ENCODE measurements around the gene FBXO44.

The FBXO44 gene

GRCh38 chr1:11648732-11649158 is 5.9 kb upstream of the FBXO44 start:
- ATAC-seq (ENCODE audit: insufficient read depth, low read depth) (no peak), DNase-seq (no peak)
- Histone ChIP-seq H3K27ac (ENCODE audit: low read length) (no peak overlapping the region), H3K36me3 (ENCODE audit: insufficient read depth, low read length) (no peaks in the 10 kb centered on the region), H3K27me3 (ENCODE audit: insufficient read depth, low read length, poor library complexity) (no peaks in the 10 kb centered on the region), H3K9me3 (ENCODE audit: insufficient read depth, low read length, severe bottlenecking) (no peaks in the 10 kb centered on the region), H3K4me1 (ENCODE audit: insufficient read depth, low read length) (no peaks in the 10 kb centered on the region), H3K9ac (ENCODE audit: low read depth, low read length) (no peak overlapping the region), H3K4me3 (ENCODE audit: low read depth in 1 of 2, low read length in 2 of 2) (no peak overlapping the region), H4K20me1 (ENCODE audit: insufficient read depth, low read length) (no peaks in the 10 kb centered on the region; the same call in 1 of the 2 replicates), H3K79me2 (ENCODE audit: insufficient read depth, low read length) (no peaks in the 10 kb centered on the region), H3K4me2 (ENCODE audit: insufficient read depth, low read length) (no peak overlapping the region), H2AFZ (ENCODE audit: low read depth, low read length) (no peak overlapping the region)
- no peak for TF ChIP-seq EZH2 (IDR thresholded peaks at IDR 0.05; ENCODE audit: borderline replicate concordance, low read depth, low read length, severe bottlenecking)
- no peak for TF ChIP-seq CTCF (IDR thresholded peaks at IDR 0.05; ENCODE audit: borderline replicate concordance, extremely low read depth, low read length, poor library complexity, severe bottlenecking)

- H4K20me1 ChIP-seq (ENCODE audit: insufficient read depth, low read length) = no peaks in the 10 kb centered on the region; the same call in 1 of the 2 replicates
- DNase-seq = no peak
- no peak overlapping the region for H2AFZ ChIP-seq (ENCODE audit: low read depth, low read length)
- no peak for ATAC-seq (ENCODE audit: insufficient read depth, low read depth)
- H3K79me2 ChIP-seq (ENCODE audit: insufficient read depth, low read length) = no peaks in the 10 kb centered on the region
- no peak overlapping the region for H3K9ac ChIP-seq (ENCODE audit: low read depth, low read length)
- no peak overlapping the region for H3K4me3 ChIP-seq (ENCODE audit: low read depth in 1 of 2, low read length in 2 of 2)
- H3K27ac ChIP-seq (ENCODE audit: low read length) = no peak overlapping the region
- no peaks in the 10 kb centered on the region for H3K9me3 ChIP-seq (ENCODE audit: insufficient read depth, low read length, severe bottlenecking)
- no peak for TF ChIP-seq CTCF (IDR thresholded peaks at IDR 0.05; ENCODE audit: borderline replicate concordance, extremely low read depth, low read length, poor library complexity, severe bottlenecking)
- TF ChIP-seq EZH2 (IDR thresholded peaks at IDR 0.05; ENCODE audit: borderline replicate concordance, low read depth, low read length, severe bottlenecking) = no peak
- H3K27me3 ChIP-seq (ENCODE audit: insufficient read depth, low read length, poor library complexity) = no peaks in the 10 kb centered on the region
- H3K36me3 ChIP-seq (ENCODE audit: insufficient read depth, low read length) = no peaks in the 10 kb centered on the region
- H3K4me1 ChIP-seq (ENCODE audit: insufficient read depth, low read length) = no peaks in the 10 kb centered on the region
- no peak overlapping the region for H3K4me2 ChIP-seq (ENCODE audit: insufficient read depth, low read length)
Observed at GRCh38 chr1:11649237-11649623, 5.4 kb upstream of the FBXO44 start.

- no peak overlapping the region for H3K4me3 ChIP-seq (ENCODE audit: low read depth in 1 of 2, low read length in 2 of 2)
- H3K27ac ChIP-seq (ENCODE audit: low read length) = no peak overlapping the region
- TF ChIP-seq EZH2 (IDR thresholded peaks at IDR 0.05; ENCODE audit: borderline replicate concordance, low read depth, low read length, severe bottlenecking) (no peak), CTCF (IDR thresholded peaks at IDR 0.05; ENCODE audit: borderline replicate concordance, extremely low read depth, low read length, poor library complexity, severe bottlenecking) (no peak)
- no peak for ATAC-seq (ENCODE audit: insufficient read depth, low read depth)
- no peak overlapping the region for H3K4me2 ChIP-seq (ENCODE audit: insufficient read depth, low read length)
- no peak overlapping the region for H2AFZ ChIP-seq (ENCODE audit: low read depth, low read length)
- H3K4me1 ChIP-seq (ENCODE audit: insufficient read depth, low read length) = no peaks in the 10 kb centered on the region
- DNase-seq = no peak
- no peaks in the 10 kb centered on the region for H3K36me3 ChIP-seq (ENCODE audit: insufficient read depth, low read length)
- H4K20me1 ChIP-seq (ENCODE audit: insufficient read depth, low read length) = no peaks in the 10 kb centered on the region; the same call in 1 of the 2 replicates
- H3K27me3 ChIP-seq (ENCODE audit: insufficient read depth, low read length, poor library complexity) = no peaks in the 10 kb centered on the region
- no peaks in the 10 kb centered on the region for H3K9me3 ChIP-seq (ENCODE audit: insufficient read depth, low read length, severe bottlenecking)
- H3K9ac ChIP-seq (ENCODE audit: low read depth, low read length) = no peak overlapping the region
- no peaks in the 10 kb centered on the region for H3K79me2 ChIP-seq (ENCODE audit: insufficient read depth, low read length)
Observed at GRCh38 chr1:11649624-11650330, 4.9 kb upstream of the FBXO44 start.
